GM11168 (cell line): ENCODE results near the gene ARRDC5.
"Not testable (repeated sequence)": the region's sequence is repeated elsewhere in the genome, so short reads cannot be mapped to it uniquely, and the experiment has no call there.

Experiments
- in situ Hi-C: fragments of 300-500 bp; cut with MboI; formaldehyde crosslinking; loops from one replicate; pipeline ENCODE4 v1.12.0; 2022; ENCODE audit warnings: low sequenced_read_pairs; ENCODE audit not compliant: unreplicated experiment

Gene ARRDC5

DNA sequence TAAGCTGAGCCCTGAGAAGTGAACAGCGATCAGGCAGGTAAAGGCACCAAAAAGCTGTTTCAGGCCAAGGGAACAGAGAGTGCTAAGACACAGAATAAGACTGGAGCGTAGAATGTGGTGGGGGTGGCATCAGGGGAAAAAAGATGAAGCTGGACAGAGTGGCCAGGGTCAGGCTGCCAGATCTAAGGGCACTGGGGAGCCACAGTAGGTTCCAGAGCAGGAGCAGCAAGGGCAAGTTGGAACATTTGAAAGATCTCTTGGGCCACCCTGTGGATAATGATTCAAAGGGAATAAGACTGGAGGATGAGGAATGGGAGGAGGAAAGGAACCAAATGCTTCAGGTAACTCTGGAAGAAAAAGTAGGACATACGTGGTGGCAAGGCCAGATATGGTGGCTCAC is 28.8 kb downstream of the ARRDC5 start:
- in situ Hi-C loops = loop anchor here (10.0 kb wide), 1 partner anchor 161 kb away; no protein-coding TSS in a partner anchor

DNA sequence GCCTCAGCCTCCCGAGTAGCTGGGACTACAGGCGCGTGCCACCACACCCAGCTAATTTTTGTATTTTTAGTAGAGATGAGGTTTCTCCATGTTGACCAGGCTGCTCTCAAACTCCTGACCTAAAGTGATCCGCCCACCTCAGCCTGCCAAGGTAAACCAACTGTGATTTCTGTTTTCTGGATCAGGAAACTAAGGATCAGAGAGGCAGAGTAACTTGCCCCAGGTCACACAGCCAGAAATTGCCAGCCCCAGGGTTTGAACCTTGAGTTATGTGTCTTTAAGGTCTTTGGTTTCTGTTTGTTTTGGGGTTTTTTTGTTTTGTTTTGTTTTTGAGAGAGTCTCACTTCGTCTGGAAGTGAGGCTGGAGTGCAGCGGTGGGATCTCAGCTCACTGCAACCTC is 31.0 kb downstream of the ARRDC5 start:
- in situ Hi-C loops = loop anchor here (10.0 kb wide), 1 partner anchor 163 kb away; no protein-coding TSS in a partner anchor

DNA sequence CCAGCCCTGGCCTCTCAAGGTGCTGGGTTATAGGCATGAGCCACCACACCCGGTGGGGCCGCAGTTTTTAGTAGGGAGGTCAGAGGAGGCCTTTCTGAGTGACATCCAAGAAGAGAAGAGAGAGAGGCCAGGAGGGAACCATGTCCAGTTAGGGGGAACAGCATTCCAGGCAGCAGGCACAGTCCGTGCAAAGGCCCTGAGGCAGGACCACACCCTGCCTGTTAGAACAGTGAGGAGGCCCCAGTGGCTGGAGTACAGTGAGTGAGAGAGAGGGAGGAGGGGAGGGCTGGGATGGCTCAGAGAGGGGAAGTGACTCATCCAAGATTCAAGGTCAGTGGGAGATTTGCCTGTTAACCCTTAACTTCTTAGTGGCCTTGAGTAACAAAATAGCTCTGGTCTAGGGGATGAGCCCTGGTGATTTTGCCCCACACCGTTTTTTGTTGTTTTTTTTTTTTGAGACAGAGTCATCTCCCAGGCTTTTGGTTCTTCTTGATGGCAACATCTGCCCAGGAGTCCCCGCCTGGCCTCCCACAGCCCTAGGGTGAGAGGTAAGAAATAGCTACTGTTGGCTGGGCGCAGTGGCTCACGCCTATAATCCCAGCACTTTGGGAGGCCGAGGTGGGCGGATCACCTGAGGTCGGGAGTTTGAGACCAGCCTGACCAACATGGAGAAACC is 32.5 kb downstream of the ARRDC5 start:
- in situ Hi-C loops = loop anchor here (10.0 kb wide), 1 partner anchor 165 kb away; no protein-coding TSS in a partner anchor

DNA sequence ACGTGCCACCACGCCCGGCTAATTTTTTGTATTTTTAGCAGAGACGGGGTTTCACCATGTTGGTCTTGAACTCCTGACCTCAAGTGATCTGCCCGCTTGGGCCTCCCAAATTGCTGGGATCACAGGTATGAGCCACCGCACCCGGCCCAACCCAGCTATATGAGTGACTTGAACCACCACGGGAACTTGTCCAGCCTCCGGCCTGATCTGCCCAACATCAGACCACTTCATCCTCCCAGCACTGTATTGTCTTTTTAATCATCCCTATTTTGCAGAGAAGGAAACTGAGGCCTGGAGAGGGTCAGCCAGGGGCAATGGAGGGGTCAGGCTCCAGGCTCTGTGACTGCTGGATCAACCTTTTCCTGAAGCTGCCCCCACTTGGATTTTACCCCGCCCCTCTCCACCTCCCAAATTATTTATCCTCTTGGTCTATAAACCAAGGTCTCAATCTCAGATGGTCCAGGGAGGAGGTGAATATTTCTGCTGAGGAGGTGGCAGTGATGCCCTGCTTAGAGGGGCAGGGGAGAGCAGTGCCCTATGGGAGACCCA is 34.3 kb downstream of the ARRDC5 start:
- in situ Hi-C loops = no loop called here

DNA sequence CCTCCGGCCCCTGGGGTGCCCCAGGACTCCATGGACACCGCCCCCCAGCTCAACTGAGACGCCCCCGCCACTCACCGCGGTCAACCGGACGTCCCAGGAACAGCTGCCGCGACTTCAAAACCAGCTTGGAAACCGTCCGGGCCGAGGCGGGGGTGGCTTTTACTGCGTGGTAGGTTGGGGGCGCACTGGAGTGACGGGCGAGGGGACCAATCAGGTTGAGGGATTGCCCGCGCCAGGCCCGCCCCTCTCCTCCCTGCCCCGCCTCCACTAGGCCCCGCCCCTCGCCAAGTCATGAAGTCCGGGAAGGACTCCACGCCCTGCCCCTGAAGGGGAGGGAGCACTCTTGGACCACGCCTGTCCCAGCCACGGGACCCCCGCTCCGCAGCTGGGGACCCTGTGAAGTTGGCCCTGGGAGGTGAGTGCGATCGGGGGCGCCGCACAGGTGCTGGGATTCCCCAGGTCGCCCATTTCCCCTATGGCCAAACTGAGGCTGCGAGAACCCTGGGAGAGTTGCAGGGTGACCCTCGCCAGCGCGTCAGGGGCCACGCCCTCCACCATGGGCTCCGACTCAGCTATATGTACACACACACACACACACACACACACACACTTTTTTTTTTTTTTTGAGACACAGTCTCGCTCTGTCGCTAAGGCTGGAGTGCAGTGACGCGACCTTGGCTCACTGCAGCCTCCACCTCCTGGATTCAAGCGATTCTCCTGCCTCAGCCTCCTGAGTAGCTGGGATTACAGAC is 35.0 kb downstream of the ARRDC5 start, which contains the start of gene PLIN3:
Gene PLIN3 (minus strand): TSS at position 134 of the 752 bp plus-strand sequence. CDS start 6,273 bp downstream, outside the sequence.
- in situ Hi-C loops = no loop called here

DNA sequence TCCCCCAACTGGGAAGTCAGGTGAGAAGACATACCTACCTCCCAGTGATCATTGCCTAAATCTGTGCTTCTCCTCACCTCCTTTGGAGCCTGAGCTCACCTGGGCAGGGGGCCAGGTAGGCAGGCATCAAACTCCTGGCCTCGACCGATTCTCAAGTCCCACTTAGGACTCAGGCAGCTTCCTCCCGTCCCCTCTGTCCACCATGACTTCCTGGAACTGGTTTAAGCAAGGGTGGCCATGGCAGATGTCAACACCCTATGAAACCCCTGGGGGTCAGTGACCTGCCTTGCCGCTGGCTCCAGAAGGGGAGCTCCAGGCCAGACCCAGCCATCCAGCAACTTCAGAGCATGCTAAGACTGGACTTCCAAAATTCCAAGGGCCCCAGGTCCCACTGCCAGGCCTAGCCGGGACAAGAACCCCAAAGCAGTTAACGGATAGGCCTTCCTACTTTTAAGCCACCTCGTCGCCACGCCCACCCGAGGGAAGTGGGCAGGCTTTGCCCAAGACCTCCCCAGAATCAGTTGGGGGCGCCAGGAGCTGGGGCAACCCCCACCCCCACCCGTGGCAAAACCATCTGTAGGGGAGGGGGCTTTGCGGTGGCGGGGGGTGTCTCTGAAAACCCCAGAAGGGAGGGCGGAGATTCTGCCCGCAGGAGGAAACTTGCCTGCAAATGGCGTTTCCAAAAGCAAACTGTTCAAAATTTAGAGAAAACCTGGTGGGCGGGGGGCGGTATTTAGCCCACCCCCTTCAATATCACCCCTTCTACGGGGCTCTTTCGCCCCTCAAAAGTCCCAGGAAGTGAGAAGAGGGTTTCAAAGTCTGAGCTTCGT is 35.9 kb downstream of the ARRDC5 start:
- in situ Hi-C loops = no loop called here

DNA sequence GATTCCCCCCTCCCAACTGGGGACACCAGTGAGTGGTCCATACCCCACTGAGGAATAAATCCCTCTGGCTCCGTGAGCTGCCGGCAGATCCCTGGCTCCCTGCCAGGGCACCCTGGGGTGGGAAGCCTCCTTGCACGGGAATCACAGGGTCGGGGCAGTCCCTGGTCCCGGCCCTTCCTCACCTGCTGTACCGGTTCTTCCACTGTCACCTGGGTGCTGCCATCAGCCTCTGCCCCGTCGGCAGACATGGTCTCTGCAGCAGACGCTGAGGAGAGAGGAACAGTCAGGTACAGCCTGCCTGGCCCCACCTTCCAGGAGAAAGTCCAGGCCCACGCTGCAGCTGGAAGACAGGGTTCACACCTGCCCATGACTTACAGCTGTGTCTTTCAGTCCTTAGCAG is 41.5 kb downstream of the ARRDC5 start:
- in situ Hi-C loops = no loop called here

DNA sequence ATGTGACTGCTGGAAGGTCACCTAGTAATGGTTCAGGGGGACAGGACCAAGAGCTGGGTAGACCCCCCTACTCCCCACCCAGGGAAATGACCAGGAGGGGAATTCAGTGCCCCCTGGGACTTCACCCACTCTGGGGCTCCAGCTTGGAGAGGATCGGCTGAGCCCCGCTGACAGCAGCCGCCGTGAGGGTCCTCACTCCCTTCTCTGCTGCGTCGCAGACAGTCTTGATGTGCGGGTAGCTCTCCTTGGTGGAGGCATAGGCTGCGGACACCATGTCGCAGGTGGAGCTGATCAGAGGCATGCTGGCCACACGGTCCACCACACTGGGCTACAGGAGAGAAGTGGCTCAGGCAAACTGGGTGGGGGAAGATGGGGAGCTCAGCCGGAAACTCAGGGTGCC is 43.0 kb downstream of the ARRDC5 start:
- in situ Hi-C loops = no loop called here

DNA sequence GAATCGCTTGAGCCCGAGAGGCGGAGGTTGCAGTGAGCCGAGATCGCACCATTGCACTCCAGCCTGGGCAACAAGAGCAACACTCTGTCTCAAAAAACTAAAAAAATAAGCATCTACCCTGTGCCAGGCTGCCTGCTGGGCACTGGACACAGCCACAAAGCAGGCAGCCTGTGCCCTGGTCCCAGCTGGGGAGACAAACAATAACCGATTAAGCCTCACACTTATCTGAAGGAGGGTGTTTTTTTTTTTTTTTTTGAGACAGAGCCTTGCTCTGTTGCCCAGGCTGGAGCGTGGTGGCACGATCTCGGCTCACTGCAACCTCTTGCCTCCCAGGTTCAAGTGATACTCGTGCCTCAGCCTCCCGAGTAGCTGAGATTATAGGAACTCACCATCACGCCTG is 46.2 kb downstream of the ARRDC5 start:
- in situ Hi-C loops = not testable (repeated sequence)

DNA sequence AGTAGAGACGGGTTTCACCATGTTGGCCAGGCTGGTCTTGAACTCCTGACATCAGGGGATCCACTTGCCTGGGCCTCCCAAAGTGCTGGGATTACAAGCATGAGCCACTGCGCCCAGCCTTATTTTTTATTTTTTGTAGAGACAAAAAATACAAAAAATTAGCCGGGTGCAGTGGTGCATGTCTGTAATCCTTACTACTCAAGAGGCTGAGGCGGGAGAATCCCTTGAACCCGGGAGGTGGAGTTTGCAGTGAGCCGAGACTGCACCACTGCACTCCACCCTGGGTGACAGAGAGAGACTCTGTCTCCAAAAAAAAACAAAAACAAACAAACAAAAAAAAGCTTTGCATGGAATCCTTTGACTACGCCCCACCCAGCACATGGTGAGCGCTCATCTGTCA is 49.2 kb downstream of the ARRDC5 start:
- in situ Hi-C loops = not testable (repeated sequence)

DNA sequence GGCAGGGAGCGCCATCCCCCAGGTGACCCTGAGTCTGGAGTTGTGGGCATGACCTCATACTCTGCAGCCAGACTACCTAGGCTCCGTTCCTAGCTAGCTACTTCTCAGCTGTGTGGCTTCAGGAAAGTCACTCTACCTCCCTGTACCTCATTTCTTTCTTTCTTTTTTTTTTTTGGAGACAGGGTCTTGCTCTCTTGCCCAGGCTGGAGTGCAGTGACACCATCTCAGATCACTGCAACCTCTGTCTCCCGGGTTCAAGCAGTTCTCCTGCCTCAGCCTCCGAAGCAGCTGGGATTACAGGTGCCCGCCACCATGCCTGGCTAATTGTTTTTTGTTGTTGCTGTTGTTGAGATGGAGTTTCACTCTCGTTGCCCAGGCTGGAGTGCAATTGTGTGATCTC is 50.2 kb downstream of the ARRDC5 start:
- in situ Hi-C loops = no loop called here

DNA sequence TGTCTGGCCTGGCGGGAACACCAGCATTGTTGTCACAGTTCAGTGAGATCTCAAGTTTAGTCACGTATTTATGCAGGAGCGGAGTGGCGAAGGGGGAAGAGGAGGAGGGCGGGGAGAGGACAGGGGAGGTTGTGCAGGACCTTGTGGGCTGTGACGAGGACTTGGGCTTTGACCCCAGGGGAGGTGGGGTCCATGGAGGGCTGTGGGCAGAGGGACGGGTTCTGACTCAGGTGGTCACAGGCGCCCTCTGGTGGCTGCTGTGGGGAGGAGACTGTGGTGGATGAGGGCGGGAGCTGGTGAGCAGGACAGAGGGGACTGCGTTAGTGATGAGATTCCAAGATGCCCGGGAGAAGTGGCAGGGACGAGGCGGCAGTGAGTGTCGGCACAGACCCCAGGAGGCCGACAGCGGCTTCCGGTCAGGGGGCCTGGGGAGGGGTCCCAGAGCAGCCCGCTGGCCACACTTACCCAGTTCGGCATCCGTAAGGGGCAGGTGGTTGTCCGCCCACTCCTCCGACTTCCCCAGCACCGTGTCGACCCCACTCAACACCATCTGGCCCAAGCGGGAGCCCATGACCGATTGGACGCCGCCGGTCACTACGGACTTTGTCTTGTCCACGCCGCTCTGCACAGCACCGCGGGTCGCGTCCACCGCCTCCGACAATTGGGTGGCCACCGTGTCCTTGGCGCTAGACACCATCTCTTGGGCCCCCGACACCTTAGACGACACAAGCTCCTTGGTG is 51.0 kb downstream of the ARRDC5 start:
- in situ Hi-C loops = no loop called here

DNA sequence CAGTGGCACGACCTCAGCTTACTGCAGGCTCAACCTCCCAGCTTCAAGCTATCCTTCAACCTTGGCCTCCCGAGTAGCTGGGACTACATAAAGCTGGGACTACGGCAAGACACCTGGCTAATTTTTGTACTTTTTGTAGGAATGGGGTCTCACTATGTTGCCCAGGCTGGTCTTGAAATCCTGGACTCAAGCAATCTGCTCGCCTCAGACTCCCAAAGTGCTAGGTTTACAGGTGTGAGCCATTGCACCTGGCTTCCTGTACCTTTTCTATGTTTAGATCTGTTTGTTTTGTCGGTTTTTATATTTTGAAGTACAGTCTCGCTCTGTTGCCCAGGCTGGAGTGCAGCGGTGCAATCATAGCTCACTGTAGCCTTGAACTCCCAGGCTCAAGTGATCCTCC is 53.7 kb downstream of the ARRDC5 start:
- in situ Hi-C loops = loop anchor here (5.0 kb wide), 1 partner anchor 42 kb away; no protein-coding TSS in a partner anchor

DNA sequence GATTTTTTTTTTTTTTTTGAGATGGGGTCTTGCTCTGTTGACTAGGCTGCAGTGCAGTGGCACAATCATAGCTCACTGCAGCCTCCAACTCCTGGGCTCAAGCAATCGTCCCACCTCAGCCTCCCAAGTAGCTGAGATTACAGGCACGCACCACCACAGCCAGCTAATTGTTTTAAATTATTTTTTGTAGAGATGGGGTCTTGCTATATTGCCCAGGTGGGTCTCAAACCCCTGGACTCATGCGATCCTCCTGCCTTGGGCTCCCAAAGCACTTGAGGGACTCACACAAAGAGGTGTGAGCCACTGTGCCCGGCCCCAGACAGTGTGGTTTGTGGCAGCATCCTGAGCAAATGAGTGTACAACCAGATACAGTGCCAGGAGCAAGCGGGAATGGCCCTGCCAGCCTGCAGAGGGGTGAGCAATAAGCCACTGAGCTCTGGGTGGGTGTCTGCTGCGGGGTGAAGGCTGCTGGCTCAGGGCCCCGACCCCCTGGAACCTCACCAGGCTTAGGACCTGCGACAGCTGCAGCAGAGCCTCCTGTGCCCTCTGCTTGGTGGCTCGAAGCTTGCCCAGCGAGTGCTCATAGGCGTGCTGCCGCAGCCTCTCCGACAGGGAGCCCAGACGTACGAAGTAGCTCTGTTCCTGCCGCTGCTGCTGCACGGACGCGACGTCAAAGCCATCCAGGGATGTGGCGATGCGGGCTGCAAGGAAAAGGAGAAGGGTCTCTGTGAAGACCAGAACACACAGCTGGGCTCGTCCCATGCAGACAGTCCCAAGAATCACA is 55.3 kb downstream of the ARRDC5 start:
- in situ Hi-C loops = loop anchor here (5.0 kb wide), 1 partner anchor 40 kb away; no protein-coding TSS in a partner anchor

DNA sequence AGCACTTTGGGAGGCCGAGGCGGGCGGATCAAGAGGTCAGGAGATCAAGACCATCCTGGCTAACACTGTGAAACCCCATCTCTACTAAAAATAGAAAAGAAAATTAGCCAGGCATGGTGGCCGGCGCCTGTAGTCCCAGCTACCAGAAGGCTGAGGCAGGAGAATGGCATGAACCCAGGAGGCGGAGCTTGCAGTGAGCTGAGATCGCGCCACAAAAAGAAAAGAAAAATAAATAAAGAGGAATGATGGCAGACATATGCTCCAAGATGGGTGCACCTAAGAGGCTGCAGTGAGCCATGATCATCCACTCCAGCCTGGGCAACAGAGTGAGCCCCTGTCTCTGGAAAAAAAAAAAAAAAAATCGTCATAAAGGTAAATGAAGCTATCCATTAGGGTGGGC is 56.7 kb downstream of the ARRDC5 start:
- in situ Hi-C loops = loop anchor here (5.0 kb wide), 1 partner anchor 39 kb away; no protein-coding TSS in a partner anchor

DNA sequence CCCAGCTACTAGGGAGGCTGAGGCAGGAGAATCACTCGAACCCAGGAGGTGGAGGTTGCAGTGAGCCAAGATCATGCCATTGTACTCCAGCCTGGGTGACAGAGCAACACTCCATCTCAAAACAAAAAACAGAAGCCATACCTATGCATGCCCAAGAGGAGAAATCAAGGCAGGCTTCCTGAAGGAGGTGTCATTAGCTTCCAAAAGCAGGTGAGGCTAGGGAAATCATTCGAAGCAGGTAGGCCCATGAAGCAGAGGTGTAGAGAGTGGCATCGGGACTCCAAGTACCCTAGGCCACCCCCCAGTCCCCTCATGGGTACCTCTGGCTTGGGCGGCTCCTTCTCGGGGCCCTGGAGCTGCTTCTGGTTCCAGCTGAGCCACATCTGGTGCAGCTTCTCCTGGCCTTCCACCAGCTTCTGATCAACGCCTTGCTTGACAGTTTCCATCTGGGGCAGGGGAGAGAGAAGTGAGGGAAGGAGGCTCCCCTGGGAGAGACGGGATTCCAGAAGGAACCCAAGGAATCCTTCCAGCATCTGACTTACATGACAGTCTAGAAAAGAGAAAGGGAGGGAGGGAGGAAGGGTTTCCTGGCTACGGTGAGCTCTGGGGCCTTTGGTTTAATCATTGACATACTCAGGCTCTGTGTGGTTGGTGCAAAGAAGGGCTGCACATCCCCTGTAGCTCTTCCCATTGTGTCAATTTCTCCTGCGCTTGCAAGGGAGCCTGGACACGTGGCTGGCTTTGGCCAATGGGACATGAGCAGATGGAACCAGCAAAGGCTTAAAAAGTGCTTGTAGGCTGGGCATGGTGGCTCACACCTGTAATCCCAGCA is 58.1 kb downstream of the ARRDC5 start:
- in situ Hi-C loops = loop anchor here (5.0 kb wide), 1 partner anchor 37 kb away; no protein-coding TSS in a partner anchor

DNA sequence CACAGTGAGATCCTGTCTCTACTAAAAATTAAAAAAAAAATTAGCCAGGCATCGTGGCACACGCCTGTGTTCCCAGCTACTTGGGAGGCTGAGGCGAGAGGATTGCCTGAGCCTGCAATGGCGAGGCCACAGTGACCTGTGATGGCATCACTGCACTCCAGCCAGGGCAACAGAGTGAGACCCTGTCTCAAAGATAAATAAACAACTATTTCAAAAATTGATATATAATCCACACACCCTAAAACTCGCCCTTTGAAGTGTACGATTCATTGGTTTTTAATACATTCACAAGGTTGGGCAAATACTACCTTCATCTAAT is 59.1 kb downstream of the ARRDC5 start:
- in situ Hi-C loops = no loop called here
